ENCODE results near the gene SUN5. TPM values are rescaled to one million over a fixed set of nuclear protein-coding genes. Genes with fewer than 3 reads are reported as not detected.

The SUN5 gene
- total and polyA plus RNA-seq, 2 of the 8 experiments (the other 6 are each of a cell fraction or from before 2014, with no cell fraction given), result not detected

DNA sequence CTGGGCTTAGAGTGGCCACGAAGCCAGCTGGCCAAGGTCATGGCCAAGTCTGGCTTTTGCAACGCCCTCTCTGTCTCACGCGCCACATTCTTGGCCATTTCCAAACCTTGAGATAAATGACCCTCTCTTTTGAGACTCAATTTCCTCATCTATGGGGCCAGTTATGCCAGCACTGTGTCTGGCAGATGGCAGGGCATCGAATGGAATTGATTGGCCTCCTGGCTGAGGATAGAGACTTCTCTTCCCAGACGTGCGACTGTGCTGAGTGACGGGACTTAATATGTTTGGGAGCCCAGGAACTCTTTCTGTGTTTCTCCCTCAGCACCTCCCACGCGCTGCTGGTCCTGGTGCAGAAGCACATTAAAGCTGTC is 10.9 kb upstream of the SUN5 start:
- Histone ChIP-seq H3K4me3 (ENCODE audit: extremely low read depth in 1 of 4, insufficient read depth in 2 of 4, low read depth in 3 of 4, low read length in 4 of 4) (no peak overlapping the region), H3K56ac (replicated peaks; ENCODE audit: insufficient read length, low read depth, low read length) (no peak overlapping the region), H3K9ac (replicated peaks in 1 of 4; ENCODE audit: extremely low read depth in 1 of 4, low read depth in 3 of 4, low read length in 3 of 4) (no peak overlapping the region), H4K8ac (ENCODE audit: extremely low read depth, insufficient read depth, low read length) (no peak overlapping the region), H4K91ac (replicated peaks; ENCODE audit: insufficient read length, low read length) (no peak overlapping the region), H2AFZ (ENCODE audit: low read length) (no peak overlapping the region), H2BK120ac (replicated peaks; ENCODE audit: low read depth, low read length) (no peak overlapping the region), H2AK5ac (ENCODE audit: low read depth, low read length) (no peak overlapping the region), H3K4ac (replicated peaks; ENCODE audit: insufficient read length, low read depth, low read length) (no peak overlapping the region), H2BK15ac (ENCODE audit: low read length) (no peak overlapping the region), H2BK12ac (ENCODE audit: low read depth, low read length) (0 out of 2 replicates have a peak overlapping the region, but pooled peaks have one; percentile 50), H3K23ac (ENCODE audit: insufficient read length) (no peak overlapping the region), H3K36me3 (ENCODE audit: control insufficient read depth in 2 of 4, insufficient read depth in 4 of 4, low read length in 3 of 4) (no peaks in the 10 kb centered on the region), H4K5ac (ENCODE audit: insufficient read length, low read depth, low read length) (no peak overlapping the region), H3K79me2 (ENCODE audit: control insufficient read depth in 1 of 2, insufficient read depth in 2 of 2, low read length in 2 of 2) (no peaks in the 10 kb centered on the region), H2BK20ac (ENCODE audit: low read length) (no peak overlapping the region), H3K14ac (ENCODE audit: insufficient read length) (no peak overlapping the region), H3K9me3 (ENCODE audit: insufficient read depth in 2 of 2, low read depth in 1 of 2, low read length in 1 of 2) (no peaks in the 10 kb centered on the region), H2BK5ac (ENCODE audit: low read depth, low read length) (no peak overlapping the region), H3K27ac (ENCODE audit: low read depth, low read length) (no peak overlapping the region), H3K4me1 (replicated peaks in 1 of 4; ENCODE audit: control insufficient read depth in 3 of 4, insufficient read depth in 4 of 4, low read length in 3 of 4) (peaks cover 0 to 11% (median 0%) of the 10 kb centered on the region in 4 experiments; a peak in 1 of 7 replicates), H4K20me1 (replicated peaks in 1 of 2; ENCODE audit: control insufficient read depth in 1 of 2, insufficient read depth in 2 of 2, low read length in 2 of 2) (peaks cover 0 to 2% of the 10 kb centered on the region in 2 experiments), H3K23me2 (ENCODE audit: low read depth, low read length) (no peaks in the 10 kb centered on the region), H3K79me1 (ENCODE audit: low read depth, low read length) (no peaks in the 10 kb centered on the region), H3K4me2 (ENCODE audit: insufficient read depth in 1 of 2, low read depth in 2 of 2, low read length in 2 of 2) (no peak overlapping the region), H3K27me3 (replicated peaks in 1 of 4; ENCODE audit: control insufficient read depth in 3 of 4, extremely low read depth in 1 of 4, insufficient read depth in 3 of 4, low read length in 3 of 4) (no peaks in the 10 kb centered on the region), H3K18ac (ENCODE audit: extremely low read depth, low read length) (no peak overlapping the region)
- DNase-seq (ENCODE audit: low read depth in 1 of 2, low spot score in 2 of 2) (no peak), FAIRE-seq (no peak)
- ChIA-PET POLR2A (ENCODE audit: partially characterized antibody) (no interaction called here), CTCF (ENCODE audit: partially characterized antibody) (interaction anchor here (1.3 to 11.8 kb wide), 6 partner anchors 7 to 113 kb away, joined by 3 to 86 read pairs (median 5); partner anchors contain the start of genes BPIFB2 and SUN5)
- TF ChIP-seq NANOG (IDR thresholded peaks at IDR 0.05; ENCODE audit: insufficient read depth, low read depth, low read length, poor library complexity, severe bottlenecking) (no peak), TCF12 (IDR thresholded peaks at IDR 0.05; ENCODE audit: low read depth, low read length) (no peak)
- 90% methylated on average over 10 of the region's 10 CpGs; no CpG with 5 or more reads in 1 of the 2 experiments for WGBS, 2 experiments (ENCODE audit: extremely low coverage in 1 of 2, insufficient coverage in 1 of 2, insufficient read length in 1 of 2, insufficient replicate concordance in 2 of 2, low coverage in 1 of 2, low lambda C conversion rate in 2 of 2, missing lambda C conversion rate in 1 of 2)
